Urinary bladder (tissue), 4 donors: Measurements from ENCODE around the gene MYRF. TPM values are rescaled to one million over a fixed set of nuclear protein-coding genes. Genes with fewer than 3 reads are reported as not detected.
A peak's percentile ranks its signal among the peaks of the same experiment; 100 is the strongest.

Experiments
- DNase-seq: peaks from one replicate; pipeline ENCODE4 v3.0.0-alpha.2; 2015; ENCODE audit errors: extremely low spot score
- H3K27ac ChIP-seq: one replicate; pipeline ENCODE4 v1.5.1; 2013; ENCODE audit warnings: low read depth, mild to moderate bottlenecking, moderate library complexity
- H3K36me3 ChIP-seq: one replicate; pipeline ENCODE4 v1.6.1; 2013; ENCODE audit warnings: mild to moderate bottlenecking, moderate library complexity; ENCODE audit not compliant: insufficient read depth
- H3K4me1 ChIP-seq: one replicate; pipeline ENCODE4 v1.6.1; 2013; ENCODE audit warnings: mild to moderate bottlenecking, moderate library complexity; ENCODE audit not compliant: insufficient read depth
- H3K4me3 ChIP-seq: one replicate; pipeline ENCODE4 v1.5.1; 2013; ENCODE audit warnings: low read depth, low read length
- WGBS: extraction: QIAGEN DNeasy Blood & Tissue Kit; methylation state at CpG from one replicate; pipeline ENCODE4 v1.1.7; 2013; 5-methylcytosine and 5-hydroxymethylcytosine counted together
- polyA plus RNA-seq: library from polyadenylated mRNA; stranded (reverse); fragments of 200-250 nt; gene quantifications from one replicate; pipeline ENCODE4 v1.2.3, GENCODE V29; 2013
- total RNA-seq: library from RNA; depleted of rRNA; stranded (reverse); fragments of >200 nt; gene quantifications from one replicate; pipeline ENCODE4 v1.2.3, GENCODE V29; 2014
- donor health status: healthy with polysubstance abuse.
- donor health status: healthy.

MYRF gene
- total and polyA plus RNA-seq, 2 donors, result 0.79 to 4.7 TPM

DNA sequence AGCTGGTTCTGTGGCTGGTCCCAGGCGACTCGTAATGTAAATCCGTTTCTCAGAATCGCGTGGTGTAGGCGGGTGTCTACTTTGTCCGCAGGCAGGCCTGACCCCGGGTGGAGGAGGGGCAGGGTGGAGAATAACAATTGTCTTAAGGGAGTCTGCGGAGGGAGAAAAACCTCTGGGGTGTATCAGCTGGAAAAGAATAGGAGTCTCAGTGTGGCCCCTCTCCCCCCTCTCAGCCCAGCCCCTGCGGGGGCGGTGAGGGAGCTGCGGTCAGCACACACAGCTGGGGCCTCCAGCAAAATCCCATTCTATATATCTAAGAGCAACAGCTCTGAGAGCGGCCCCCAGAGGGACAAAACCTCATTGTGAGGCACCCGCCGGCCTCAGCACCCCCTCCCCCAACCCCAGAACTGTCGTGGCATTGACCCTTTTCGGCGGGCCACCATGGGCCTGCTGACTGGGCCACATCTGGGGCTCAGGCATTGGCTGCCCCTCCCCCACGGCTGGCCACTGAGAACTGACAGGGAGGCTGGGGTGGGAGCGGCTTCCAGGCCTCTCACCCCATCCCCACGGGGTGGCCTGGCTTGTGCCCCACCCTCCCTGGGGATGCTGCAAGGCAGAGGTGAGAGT lies 2.7 kb upstream of the MYRF start:
- Histone ChIP-seq H3K4me3 (no peak overlapping the region), H3K4me1 (no peaks in the 10 kb centered on the region), H3K36me3 (no peaks in the 10 kb centered on the region), H3K27ac (no peak overlapping the region)
- 59% methylated on average over 21 of the region's 21 CpGs for WGBS
- DNase-seq, result no peak

DNA sequence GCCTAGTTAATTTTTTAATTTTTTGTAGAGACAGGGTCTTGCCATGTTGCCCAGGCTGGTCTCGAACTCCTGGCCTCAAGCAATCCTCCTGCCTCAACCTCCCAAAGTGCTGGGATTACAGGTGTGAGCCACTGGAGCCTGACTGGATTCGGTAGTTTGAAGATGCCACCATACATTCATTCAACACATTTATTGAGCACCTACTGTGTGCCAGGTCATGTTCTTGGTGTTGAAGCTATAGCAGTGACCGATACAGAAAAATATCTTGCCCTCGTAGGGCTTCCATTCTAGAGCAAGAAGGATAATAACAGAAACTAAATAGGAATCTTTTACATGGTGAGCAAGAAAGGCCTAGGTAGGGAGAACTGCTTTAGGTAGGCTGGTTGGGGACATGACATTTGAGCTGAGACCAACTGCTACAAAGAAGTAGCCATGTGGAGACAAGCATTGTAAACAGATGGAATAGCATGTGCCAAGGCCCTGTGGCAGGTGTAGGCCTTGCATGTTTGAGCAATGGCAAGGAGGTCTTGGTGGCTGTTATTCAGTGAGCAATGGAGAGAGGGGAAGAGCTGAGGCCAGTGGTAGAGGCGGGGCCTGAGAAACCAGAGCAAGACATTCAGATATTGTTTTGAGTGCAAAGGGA lies 1.7 kb upstream of the MYRF start:
- Histone ChIP-seq H3K4me3 (no peak overlapping the region), H3K36me3 (no peaks in the 10 kb centered on the region), H3K27ac (no peak overlapping the region), H3K4me1 (no peaks in the 10 kb centered on the region)
- no peak for DNase-seq
- WGBS, result 99% methylated on average over 5 of the region's 5 CpGs

DNA sequence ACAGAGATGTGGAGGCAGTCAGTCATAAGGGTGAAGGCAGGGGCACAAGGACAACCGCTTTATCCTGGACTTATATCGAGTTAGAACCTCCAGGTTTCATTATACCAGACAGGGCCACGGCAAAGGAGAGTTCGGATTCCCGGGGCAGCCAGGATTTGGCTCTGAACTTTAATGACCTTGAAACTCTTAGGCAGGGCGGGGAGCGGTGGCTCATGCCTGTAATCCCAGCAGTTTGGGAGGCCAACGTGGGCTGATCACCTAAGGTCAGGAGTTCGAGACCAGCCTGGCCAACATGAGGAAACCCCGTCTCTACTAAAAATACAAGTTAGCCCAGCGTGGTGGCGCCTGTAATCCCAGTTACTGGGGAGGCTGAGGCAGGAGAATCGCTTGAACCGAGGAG lies 1.1 kb upstream of the MYRF start:
- no peaks in the 10 kb centered on the region for H3K4me1 ChIP-seq
- no peak overlapping the region for H3K4me3 ChIP-seq
- no peak for DNase-seq
- H3K27ac ChIP-seq, result no peak overlapping the region
- WGBS, result 90% methylated on average over 14 of the region's 14 CpGs
- H3K36me3 ChIP-seq, result no peaks in the 10 kb centered on the region

DNA sequence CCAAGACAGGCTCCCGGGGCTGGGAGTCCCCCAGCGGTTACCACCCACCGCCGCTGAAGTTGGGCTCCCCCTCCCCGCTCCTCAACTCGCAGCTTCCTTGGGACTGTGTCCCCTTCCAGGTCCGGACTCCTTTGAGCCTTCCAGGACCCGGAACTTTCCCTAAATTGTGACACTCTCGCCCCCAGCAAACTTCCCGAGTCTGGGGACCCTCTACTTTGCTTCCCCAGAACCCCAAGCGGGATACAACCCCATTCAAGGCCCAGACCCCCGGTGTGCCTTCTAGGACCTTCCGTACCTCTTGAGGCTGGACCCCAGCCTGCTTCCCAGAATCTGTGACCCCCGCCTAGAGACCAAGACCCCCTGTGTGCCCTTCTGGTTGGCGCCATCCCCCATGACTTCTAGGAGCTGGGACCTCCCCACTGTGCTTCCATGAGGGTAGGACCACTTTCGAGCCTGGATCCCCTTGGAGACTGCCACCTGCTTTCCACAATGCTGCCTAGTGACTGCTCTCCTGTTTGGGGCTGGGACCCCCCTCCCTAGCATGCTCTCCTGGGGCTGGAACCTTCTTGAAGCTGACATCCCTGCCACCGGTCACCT lies 587 bp downstream of the MYRF start:
- Histone ChIP-seq H3K36me3 (no peaks in the 10 kb centered on the region), H3K4me1 (no peaks in the 10 kb centered on the region), H3K4me3 (peak overlapping the region; percentile 41), H3K27ac (no peak overlapping the region)
- DNase-seq, result no peak
- 26% methylated on average over 17 of the region's 17 CpGs for WGBS

DNA sequence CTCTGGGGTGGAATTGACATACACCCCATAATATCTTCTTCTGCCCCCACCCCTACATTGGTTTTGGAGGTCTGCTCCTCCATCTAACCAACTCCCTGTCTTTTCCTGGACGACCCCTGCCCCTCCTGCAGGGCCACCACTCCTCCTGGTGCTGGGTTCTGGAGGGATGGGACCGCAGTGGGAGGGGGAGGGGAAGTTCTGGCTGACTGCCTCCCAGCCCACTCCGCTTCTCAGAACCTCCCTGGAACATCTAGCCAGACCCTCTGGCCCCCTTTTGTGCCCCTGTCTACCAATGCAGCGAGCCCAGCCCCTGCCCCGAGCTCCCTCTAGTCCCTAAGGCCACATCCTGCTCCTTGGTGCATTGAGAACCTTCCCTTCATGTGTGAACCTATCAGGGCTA lies 1.2 kb downstream of the MYRF start:
- WGBS, result 73% methylated on average over 5 of the region's 5 CpGs
- H3K4me1 ChIP-seq, result no peaks in the 10 kb centered on the region
- H3K36me3 ChIP-seq, result no peaks in the 10 kb centered on the region
- H3K4me3 ChIP-seq, result no peak overlapping the region
- H3K27ac ChIP-seq, result no peak overlapping the region
- DNase-seq, result no peak

DNA sequence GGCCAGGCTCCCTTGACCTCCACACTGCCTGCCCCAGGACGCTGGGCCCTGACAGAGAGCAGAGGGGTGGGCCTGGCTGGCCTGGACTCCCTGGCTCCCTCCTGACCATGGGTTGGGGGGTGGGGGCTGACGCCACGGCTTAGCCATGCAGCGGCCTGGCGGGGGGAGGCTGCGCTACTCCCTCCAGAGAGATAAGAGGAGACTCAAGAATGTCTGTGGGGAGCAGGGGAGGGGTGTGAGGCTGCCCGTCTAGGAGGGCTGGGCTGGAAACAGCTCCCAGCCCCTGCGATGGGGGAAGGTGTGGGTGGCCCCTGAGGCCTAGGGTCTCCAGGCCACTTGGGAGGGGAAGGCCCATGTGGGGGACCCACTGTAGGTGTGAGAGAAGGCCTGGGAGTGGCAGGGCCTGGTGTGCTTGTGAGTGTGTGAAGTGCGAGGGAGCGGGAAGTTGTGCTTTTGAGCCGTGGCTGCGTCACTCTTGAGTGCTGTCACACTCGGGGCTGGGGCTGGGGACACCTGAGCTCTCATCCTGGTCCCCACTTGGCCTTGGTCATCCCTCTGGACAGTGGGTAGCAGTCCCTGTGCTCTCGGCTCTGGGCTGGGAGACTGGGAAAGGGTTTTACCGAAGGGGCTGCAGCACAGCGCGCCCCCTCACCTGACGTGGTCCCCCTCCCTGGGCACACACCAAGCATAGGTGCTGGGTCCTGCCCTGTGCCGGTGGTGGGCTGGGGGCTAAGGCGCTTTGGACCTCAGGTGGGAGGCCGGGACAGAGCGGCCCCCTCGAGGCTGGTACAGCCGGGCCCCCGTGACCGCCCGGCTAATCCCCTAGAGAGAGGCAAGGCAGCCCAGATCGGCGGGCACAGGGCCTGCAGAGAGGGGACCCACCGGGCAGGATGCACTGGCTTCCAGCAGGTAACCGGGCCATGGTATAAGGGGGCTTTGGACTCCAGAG lies 2.4 kb downstream of the MYRF start:
- 65% methylated on average over 31 of the region's 31 CpGs for WGBS
- H3K4me3 ChIP-seq, result no peak overlapping the region
- no peak for DNase-seq
- no peaks in the 10 kb centered on the region for H3K36me3 ChIP-seq
- H3K27ac ChIP-seq, result no peak overlapping the region
- H3K4me1 ChIP-seq, result no peaks in the 10 kb centered on the region

DNA sequence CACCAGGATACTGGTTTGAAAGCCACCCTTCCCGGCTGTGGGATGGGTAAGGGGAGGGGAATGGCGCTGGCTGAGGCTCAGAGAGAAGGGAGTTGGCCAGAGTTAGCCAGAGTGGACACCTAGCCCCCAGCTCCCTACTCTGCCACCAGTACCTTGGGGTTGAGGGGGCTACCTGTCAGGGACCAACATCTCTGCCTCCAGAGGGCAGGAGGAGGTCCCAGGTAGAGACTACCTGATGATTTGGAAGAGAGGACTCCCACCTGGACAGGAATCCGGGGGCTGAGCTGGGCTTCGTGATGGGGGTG lies 3.7 kb downstream of the MYRF start:
- no peak for DNase-seq
- WGBS, result 76% methylated on average over 4 of the region's 4 CpGs
- no peaks in the 10 kb centered on the region for H3K4me1 ChIP-seq
- no peak overlapping the region for H3K4me3 ChIP-seq
- H3K36me3 ChIP-seq, result no peaks in the 10 kb centered on the region
- H3K27ac ChIP-seq, result no peak overlapping the region

DNA sequence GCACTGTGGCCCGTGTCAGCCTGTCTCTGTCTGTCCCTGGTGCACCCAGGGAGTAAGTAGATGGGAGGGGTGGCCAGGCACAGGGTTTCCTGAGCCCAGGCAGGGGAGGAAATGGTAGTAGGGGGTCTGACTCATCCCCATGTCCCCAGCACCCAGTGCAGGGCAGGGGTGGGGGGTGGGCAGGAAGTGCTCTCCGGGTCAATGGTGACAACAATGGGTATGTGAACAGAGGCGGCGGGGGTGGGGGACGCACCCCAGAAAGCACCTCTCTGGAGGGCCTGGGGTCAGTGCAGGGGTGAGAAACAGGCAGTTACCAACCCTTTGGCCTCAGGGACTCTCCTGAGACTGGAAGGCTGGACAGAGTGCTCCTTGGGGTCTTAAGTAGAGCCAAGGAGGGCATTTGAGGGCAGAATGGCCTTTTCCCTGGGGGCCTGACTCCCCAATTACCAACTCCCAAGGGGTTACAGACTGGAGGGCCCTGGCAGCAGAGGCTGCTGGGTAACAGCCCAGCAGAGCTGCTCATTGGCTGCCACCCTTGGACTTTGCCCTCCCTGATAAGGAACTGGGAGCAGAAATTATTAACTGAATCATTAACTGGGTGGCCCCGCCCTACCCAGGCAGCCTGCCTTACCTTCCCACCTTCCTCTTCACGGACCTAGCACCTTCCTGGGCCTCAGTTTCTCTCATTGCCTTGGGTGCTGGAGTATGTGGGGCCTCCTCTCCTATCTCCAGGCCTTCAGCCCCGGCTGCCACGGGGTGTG lies 4.2 kb downstream of the MYRF start:
- Histone ChIP-seq H3K4me3 (no peak overlapping the region), H3K27ac (no peak overlapping the region), H3K36me3 (no peaks in the 10 kb centered on the region), H3K4me1 (no peaks in the 10 kb centered on the region)
- DNase-seq, result no peak
- 74% methylated on average over 9 of the region's 9 CpGs for WGBS

DNA sequence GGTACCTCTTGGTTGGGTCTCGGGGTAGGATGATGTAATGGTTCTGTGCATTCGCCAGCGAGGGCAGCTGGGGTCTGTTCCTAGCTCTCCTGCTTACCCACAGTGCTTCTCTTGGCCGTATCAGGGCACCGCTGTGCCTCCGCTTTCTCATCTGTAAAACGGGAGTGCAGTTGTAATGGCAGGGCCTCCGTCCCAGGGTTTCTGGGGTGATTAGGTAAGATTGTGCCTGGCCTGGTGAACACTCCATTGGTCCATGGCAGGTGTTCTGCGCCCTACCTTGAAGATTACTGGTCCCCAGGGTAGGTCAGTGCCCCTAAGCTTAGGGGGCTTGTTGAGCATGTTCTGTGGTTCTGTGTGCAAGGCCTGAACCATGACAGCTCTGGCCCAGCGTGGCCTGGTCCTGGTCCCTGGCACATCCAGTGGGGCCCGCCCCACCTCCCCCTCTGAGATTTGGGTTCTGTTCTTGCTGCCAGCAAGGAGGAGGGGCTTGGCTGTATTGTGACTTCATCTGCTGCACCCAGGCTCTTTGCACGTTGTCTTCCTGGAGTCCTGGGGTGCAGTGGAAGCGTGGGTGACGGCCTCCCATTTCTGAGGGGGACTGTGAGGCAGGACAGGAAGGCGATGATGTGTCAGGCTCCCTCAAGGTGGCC lies 4.9 kb downstream of the MYRF start:
- WGBS, result 76% methylated on average over 15 of the region's 15 CpGs

DNA sequence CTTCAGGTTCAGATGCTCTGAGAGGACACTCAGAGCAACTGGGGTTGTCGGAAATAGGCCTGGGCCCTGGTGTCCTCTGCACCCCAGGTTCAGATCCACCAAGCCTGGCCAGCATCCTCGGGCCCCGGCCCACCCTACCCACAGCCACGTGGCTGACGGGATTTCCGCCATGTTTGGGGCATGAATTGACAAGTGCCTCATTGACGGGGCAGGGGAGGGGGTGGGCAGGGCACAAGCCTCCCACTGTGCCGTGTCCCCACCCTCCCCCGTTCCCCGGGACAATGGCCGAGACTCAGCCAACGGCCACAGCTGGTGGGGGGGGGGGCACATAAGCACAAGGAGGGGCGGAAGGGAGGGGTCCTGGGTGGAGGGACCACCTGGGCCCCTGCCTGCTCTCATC lies 8.5 kb downstream of the MYRF start:
- 77% methylated on average over 13 of the region's 13 CpGs for WGBS
- no peak overlapping the region for H3K4me3 ChIP-seq
- no peaks in the 10 kb centered on the region for H3K4me1 ChIP-seq
- no peak for DNase-seq
- H3K27ac ChIP-seq, result no peak overlapping the region
- H3K36me3 ChIP-seq, result no peaks in the 10 kb centered on the region

More for the DNA sequence above, 4.9 kb downstream of the MYRF start:
- H3K4me1 ChIP-seq, result no peaks in the 10 kb centered on the region
- DNase-seq, result no peak
- H3K27ac ChIP-seq, result no peak overlapping the region
- H3K36me3 ChIP-seq, result no peaks in the 10 kb centered on the region
- no peak overlapping the region for H3K4me3 ChIP-seq

DNA sequence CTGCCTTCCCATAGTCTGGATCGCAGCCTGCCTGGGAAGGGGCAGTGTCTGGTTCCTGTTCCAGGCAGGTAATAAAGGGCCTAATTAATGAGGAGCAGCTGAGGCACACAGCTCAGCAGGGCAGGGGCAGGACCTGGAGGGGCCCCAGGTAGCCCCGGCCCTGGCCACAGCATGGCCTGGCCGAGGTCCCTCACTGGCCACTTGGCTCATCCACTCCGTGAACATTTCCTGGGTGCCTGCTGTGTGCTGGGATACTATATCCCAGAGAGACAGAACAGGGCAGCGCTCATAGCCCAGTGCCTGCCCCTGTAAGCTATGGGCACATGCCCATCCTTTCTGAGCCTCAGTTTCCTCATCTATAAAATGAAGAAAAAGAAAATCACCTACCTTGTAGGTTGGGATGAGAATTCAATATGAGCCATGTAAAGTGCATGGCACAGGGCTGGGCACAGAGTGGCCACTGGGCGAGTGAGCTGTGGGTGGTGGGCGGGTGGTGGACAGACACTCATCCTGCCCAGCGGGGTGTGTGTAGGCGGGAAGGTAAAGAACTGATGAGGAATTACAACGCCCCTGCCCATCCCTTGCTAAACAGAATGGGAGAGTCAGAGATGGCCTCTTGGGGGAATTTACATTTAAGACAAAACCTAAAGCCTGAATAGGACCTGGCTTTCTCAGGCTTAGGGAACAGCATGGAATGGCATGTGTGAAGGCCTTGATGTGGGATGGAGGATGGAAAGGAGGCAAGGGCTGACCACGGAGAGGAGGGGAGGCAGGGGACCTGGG lies 9.2 kb downstream of the MYRF start:
- Histone ChIP-seq H3K27ac (no peak overlapping the region), H3K4me3 (no peak overlapping the region), H3K4me1 (no peaks in the 10 kb centered on the region), H3K36me3 (no peaks in the 10 kb centered on the region)
- WGBS, result 81% methylated on average over 11 of the region's 11 CpGs
- no peak for DNase-seq

DNA sequence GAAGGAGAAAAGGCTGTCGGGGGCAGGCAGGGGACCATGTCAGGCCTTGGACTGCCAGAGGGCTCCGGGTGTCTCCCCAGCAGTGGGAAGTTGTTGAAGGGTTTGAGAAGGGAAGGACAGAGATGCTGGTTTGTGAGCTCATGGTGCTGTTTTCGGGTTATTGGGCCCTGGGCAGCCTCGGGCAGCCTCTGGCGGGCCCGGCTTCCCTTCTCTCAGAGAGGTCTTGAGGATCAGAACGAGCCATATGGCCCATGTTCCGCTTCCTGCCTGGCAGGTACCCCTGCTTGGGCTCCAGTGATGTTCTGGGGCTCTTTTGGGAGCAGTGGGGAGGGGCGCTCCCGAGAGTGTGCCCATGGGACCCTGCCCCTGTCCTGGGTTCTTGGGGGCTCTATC lies 9.8 kb downstream of the MYRF start:
- DNase-seq, result no peak
- Histone ChIP-seq H3K36me3 (no peaks in the 10 kb centered on the region), H3K27ac (no peak overlapping the region), H3K4me3 (no peak overlapping the region), H3K4me1 (no peaks in the 10 kb centered on the region)
- 61% methylated on average over 10 of the region's 10 CpGs for WGBS
